ENCODE results near the gene GOSR1.

The GOSR1 gene

GRCh38 chr17:30576326-30576861 is 99.2 kb downstream of the GOSR1 start:
- DNase-seq: no peak
